Astrocyte (in vitro differentiated cells and primary cell): ENCODE measurements around the gene GRM4.

Experiments
- EZH2 ChIP-seq: IDR thresholded peaks from 2 replicates; pipeline ENCODE4 v1.6.1; 2012; ENCODE audit warnings: mild to moderate bottlenecking, low read length, inconsistent platforms; ENCODE audit not compliant: insufficient read depth
- TF ChIP-seq, protein P1 (sequence below): IDR thresholded peaks from 2 replicates; pipeline ENCODE4 v1.5.1; 2011; ENCODE audit warnings: low read depth, mild to moderate bottlenecking, inconsistent platforms, low read length, moderate library complexity; ENCODE audit not compliant: insufficient read depth

DNA sequence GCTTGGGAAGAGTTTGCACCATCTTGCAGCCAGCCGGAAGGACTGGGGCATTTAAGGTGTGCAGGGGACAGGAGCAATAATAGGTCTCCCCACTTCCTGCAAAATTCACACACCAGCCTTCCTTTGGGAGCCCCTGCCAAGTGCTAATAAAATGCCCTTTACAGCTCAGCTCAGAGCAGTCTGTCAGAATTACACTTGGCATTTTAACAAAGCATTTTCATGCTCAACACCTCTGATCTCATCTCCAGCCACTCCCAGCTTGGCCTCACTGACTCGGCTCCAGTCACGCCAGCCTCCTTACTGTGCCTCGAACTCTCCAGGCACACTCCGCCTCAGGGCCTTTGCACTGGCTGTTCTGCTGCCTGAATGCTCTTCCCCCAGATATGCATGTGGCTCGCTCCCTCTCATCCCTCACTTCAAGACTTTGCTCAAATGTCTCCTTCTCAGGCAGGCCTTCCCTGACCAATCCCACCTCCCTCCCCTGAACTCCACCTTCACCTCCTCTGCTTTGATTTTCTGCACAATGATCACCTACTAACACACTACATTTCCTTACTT, 43.7 kb downstream of the GRM4 start:
- no peak for TF ChIP-seq EZH2
- TF ChIP-seq, protein P1, sequence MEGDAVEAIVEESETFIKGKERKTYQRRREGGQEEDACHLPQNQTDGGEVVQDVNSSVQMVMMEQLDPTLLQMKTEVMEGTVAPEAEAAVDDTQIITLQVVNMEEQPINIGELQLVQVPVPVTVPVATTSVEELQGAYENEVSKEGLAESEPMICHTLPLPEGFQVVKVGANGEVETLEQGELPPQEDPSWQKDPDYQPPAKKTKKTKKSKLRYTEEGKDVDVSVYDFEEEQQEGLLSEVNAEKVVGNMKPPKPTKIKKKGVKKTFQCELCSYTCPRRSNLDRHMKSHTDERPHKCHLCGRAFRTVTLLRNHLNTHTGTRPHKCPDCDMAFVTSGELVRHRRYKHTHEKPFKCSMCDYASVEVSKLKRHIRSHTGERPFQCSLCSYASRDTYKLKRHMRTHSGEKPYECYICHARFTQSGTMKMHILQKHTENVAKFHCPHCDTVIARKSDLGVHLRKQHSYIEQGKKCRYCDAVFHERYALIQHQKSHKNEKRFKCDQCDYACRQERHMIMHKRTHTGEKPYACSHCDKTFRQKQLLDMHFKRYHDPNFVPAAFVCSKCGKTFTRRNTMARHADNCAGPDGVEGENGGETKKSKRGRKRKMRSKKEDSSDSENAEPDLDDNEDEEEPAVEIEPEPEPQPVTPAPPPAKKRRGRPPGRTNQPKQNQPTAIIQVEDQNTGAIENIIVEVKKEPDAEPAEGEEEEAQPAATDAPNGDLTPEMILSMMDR, result no peak
